NAMALWA (cell line): ENCODE results near the gene POLL.
"Not testable (repeated sequence)": the region's sequence is repeated elsewhere in the genome, so short reads cannot be mapped to it uniquely, and the experiment has no call there.

Source experiments
- DNase-seq: peaks from one replicate; pipeline ENCODE4 v3.0.0-alpha.2; 2015; ENCODE audit warnings: low spot score

Gene POLL

GRCh38 chr10:101587725-101588653 is at the start of gene POLL, which contains the start of gene DPCD:
TSS of gene POLL (minus strand) at chr10:101588257. CDS start at chr10:101587360, 897 bp downstream.
TSS of gene DPCD (plus strand) at chr10:101588321. CDS start at chr10:101588337, 16 bp downstream.
- peak; percentile 92 for DNase-seq

GRCh38 chr10:101633510-101633909 is 45.5 kb upstream of the POLL start:
- DNase-seq: not testable (repeated sequence)

- DNase-seq: no peak
These were observed 43.9 kb upstream of the POLL start for GRCh38 chr10:101631821-101632475.

GRCh38 chr10:101630633-101630920 is 42.5 kb upstream of the POLL start:
- DNase-seq: no peak

- no peak for DNase-seq
These were observed 42.0 kb upstream of the POLL start for GRCh38 chr10:101629837-101630632.

GRCh38 chr10:101625821-101626412 is 37.9 kb upstream of the POLL start:
- DNase-seq: no peak

GRCh38 chr10:101624526-101625102 is 36.6 kb upstream of the POLL start:
- DNase-seq: no peak

- DNase-seq: no peak
These were observed 35.5 kb upstream of the POLL start for GRCh38 chr10:101623528-101623927.

- DNase-seq: no peak
These were observed 31.9 kb upstream of the POLL start for GRCh38 chr10:101619983-101620382.

GRCh38 chr10:101618871-101619270 is 30.8 kb upstream of the POLL start:
- DNase-seq: no peak

GRCh38 chr10:101617824-101618568 is 29.9 kb upstream of the POLL start:
- no peak for DNase-seq

- DNase-seq: peak; percentile 74
These were observed 29.2 kb upstream of the POLL start for GRCh38 chr10:101617102-101617823.

- DNase-seq: no peak
These were observed 28.5 kb upstream of the POLL start for GRCh38 chr10:101616415-101617101.

- no peak for DNase-seq
These were observed 27.6 kb upstream of the POLL start for GRCh38 chr10:101615525-101616116.

- no peak for DNase-seq
These were observed 26.8 kb upstream of the POLL start for GRCh38 chr10:101614663-101615524.

- no peak for DNase-seq
These were observed 25.6 kb upstream of the POLL start for GRCh38 chr10:101613646-101614045.

- no peak for DNase-seq
These were observed 24.8 kb upstream of the POLL start for GRCh38 chr10:101612872-101613271.

GRCh38 chr10:101612086-101612485 is 24.0 kb upstream of the POLL start:
- no peak for DNase-seq
